ENCODE data around the gene SLC44A3.
"Not testable (repeated sequence)": the region's sequence is repeated elsewhere in the genome, so short reads cannot be mapped to it uniquely, and the experiment has no call there.

The SLC44A3 gene

GRCh38 chr1:94936861-94937620 is 116.9 kb downstream of the SLC44A3 start:
- no peak for DNase-seq (ENCODE audit: low read depth)

DNA sequence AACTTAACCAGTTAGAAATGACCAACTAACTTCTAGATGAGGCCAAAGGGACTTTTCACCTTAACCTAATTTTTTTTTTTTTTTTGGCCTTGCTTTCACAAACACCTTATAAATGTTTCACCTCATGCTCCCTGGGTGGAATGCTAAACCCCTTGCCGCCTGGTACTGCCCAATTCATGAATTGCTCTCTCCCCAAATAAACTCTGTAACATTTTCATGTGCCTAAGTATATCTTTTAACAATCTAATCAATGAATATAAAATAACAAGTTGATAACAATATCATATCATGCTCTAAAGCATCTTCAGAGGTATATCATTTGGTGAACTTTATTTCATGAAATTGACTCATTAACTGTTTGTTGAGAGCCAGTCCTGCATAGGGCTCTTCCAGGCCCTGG is 117.7 kb downstream of the SLC44A3 start:
- no peak for DNase-seq (ENCODE audit: low read depth)

DNA sequence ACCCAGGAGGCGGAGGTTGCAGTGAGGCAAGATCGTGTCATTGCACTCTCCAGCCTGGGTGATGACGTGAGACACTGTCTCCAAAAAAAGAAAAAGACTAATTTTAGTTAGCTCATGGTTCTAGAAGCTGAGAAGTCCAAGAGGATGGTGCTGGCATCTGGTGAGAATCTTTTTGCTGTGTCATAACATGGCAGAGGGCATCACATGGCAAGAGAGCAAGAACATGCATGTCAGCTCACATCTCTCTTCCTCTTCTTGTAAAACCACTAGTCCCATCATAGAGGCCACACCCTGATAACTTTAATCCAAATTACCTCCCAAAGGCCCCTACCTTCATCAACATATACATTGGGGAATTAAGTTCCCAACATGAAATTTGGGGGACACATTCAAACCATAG is 120.6 kb downstream of the SLC44A3 start:
- no peak for DNase-seq (ENCODE audit: low read depth)

DNA sequence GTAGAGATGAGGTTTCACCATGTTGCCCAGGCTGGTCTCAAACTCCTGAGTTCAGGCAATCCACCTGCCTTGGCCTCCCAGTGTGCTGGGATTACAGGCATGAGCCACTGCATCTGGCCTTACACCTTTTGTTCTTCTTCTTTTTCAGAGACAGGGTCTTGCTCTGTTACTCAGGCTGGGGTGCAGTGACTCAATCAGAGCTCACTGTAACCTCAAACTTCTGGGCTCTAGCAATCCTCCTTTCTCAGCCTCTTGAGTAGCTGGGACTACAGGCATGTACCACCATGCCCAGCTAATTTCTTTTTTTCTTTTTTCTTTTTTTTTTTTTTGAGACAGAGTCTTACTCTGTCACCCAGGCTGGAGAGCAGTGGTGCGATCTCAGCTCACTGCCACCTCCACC is 121.3 kb downstream of the SLC44A3 start:
- not testable (repeated sequence) for DNase-seq (ENCODE audit: low read depth)

DNA sequence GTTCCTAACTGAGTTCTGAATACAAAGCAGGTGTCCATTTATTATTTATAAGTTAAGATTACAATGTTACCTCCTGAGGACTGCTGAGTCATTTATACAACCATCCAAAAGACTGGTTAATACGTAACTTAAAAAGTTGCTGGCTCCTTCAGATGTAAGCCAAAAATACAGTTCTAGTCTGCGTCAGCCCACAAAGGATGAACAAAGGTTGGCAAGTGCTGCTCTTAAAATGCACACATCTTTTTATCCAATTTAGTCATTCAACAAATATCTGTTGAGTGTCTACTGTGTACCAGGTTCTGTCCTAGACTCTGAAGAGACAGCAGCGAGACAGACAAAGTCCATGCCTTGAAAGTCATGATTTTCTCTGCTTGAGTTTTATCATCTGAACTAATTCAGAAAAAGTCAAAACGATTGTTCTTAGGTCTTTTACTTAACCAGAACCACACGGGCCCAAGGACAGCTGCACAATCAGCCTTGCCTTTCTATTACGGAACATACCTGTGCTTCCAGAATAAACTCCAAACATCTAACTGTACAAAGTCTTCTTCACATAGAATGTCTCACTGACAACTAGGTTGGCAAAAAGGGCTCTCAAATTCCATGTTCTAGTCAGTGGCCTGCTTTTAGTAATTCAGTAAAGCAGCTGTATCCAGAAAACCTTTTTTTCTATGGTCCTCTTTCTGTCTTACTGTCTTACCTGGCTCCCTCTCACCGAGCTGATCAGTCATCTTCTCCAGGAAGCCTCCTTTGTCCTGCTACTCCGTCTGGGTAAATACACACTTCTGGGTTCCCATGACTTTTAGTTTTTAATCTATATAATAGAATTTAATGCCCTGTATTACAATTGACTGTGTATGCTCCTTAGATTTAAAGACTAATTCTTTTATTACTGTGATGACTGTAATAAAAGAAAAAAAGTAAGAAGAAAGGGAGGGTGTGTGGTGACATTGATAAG is 122.3 kb downstream of the SLC44A3 start:
- no peak for DNase-seq (ENCODE audit: low read depth)

Data from HS-5 (cell line).